HepG2 (cell line): ENCODE measurements around the gene ZNF831. TPM values are rescaled to one million over a fixed set of nuclear protein-coding genes. Genes with fewer than 3 reads are reported as not detected.

Source experiments
- ATAC-seq: fragments of 200-7000 bp; cut with Tn5 transposase; 3 replicates; pipeline ENCODE4 v1.9.1; 2020; ENCODE audit warnings: mild to moderate bottlenecking, moderate library complexity
- BruUV-seq: library from RNA; stranded (reverse); fragments of 400-500 nt; replicated peaks from 2 replicates; lab custom pipeline; 2021; lab: Mats Ljungman, UMichigan
- CTCF ChIA-PET: fragments of 300-600 bp; formaldehyde crosslinking; extraction: SDS; loops from one replicate; lab custom pipeline; 2021; ENCODE audit warnings: low total read pairs, inconsistent platforms, low intra/inter-chr PET ratio; lab: Yijun Ruan, JAX
- POLR2A ChIA-PET: fragments of 350-600 bp; sonication (Branson Sonifier 250); formaldehyde crosslinking; loops from one replicate; lab custom pipeline; 2020; ENCODE audit warnings: antibody characterized with exemption, inconsistent platforms; lab: Yijun Ruan, JAX
- DNase-seq: peaks from one replicate; pipeline ENCODE4 v3.0.0-alpha.2; 2015; ENCODE audit warnings: low spot score
- FAIRE-seq: peaks from 3 replicates; lab custom pipeline; 2011; peaks lifted over from hg19 to GRCh38; lab: Jason Lieb, UNC
- H2AFZ ChIP-seq: one replicate; pipeline ENCODE4 v1.6.1; 2011; ENCODE audit warnings: low read length, inconsistent platforms
- H3K27ac ChIP-seq: fragments of 300-600 bp; 3 replicates; pipeline ENCODE4 v1.8.0; 2011; ENCODE audit warnings: mixed run types, mild to moderate bottlenecking, mixed read lengths, low read length, inconsistent platforms; ENCODE audit not compliant: insufficient read depth; ENCODE audit errors: extremely low read length
- H3K27me3 ChIP-seq, 2 experiments: fragments of 200-600 bp in 1 of 2; 2 replicates in 1 of 2; 3 replicates in 1 of 2; pipeline versions ENCODE4 v1.6.0 to v1.8.0; 2011; ENCODE audit warnings: low read length in 2 of 2, mild to moderate bottlenecking in 2 of 2, moderate library complexity in 2 of 2, inconsistent platforms in 1 of 2; ENCODE audit not compliant: insufficient read depth in 2 of 2, control insufficient read depth in 1 of 2
- H3K36me3 ChIP-seq, 2 experiments: fragments of 200-600 bp in 1 of 2; replicated peaks in 1 of 2; 2 replicates in 1 of 2; 3 replicates in 1 of 2; pipeline versions ENCODE4 v1.5.1 to v1.8.0; 2011; ENCODE audit warnings: low read length in 2 of 2, inconsistent platforms in 1 of 2; ENCODE audit not compliant: insufficient read depth in 2 of 2, control insufficient read depth in 1 of 2
- H3K4me1 ChIP-seq: 2 replicates; pipeline ENCODE4 v1.5.1; 2012; ENCODE audit warnings: low read length, inconsistent platforms; ENCODE audit not compliant: insufficient read depth
- H3K4me2 ChIP-seq: 2 replicates; pipeline ENCODE4 v1.6.0; 2011; ENCODE audit warnings: low read depth, low read length, inconsistent platforms
- H3K4me3 ChIP-seq, 3 experiments: fragments of 200-600 bp in 1 of 3; sonication (generic), shearing (Covaris generic) in 1 of 3; replicated peaks in 1 of 3; 2 replicates each; pipeline ENCODE4 v1.5.1; 2011 to 2016; ENCODE audit warnings: low read length in 3 of 3, inconsistent platforms in 2 of 3, low read depth in 2 of 3, mild to moderate bottlenecking in 2 of 3, control low read depth in 1 of 3, mixed read lengths in 1 of 3; ENCODE audit not compliant: insufficient read depth in 1 of 3
- H3K79me2 ChIP-seq: one replicate; pipeline ENCODE4 v1.6.1; 2011; ENCODE audit warnings: low read length, inconsistent platforms; ENCODE audit not compliant: insufficient read depth
- H3K9ac ChIP-seq: 2 replicates; pipeline ENCODE4 v1.6.0; 2011; ENCODE audit warnings: mild to moderate bottlenecking, low read depth, low read length, inconsistent platforms; ENCODE audit not compliant: insufficient read depth
- H3K9me3 ChIP-seq: 2 replicates; pipeline ENCODE4 v1.5.1; 2012; ENCODE audit warnings: mild to moderate bottlenecking, low read length
- H4K20me1 ChIP-seq: 2 replicates; pipeline ENCODE4 v1.6.0; 2011; ENCODE audit warnings: inconsistent platforms, mild to moderate bottlenecking, low read length, moderate library complexity; ENCODE audit not compliant: insufficient read depth
- BHLHE40 ChIP-seq: IDR thresholded peaks from 2 replicates; pipeline ENCODE4 v1.6.1; 2011; ENCODE audit warnings: low read length, improper control_type of control experiment
- CSRNP1 ChIP-seq: sonication (generic); formaldehyde crosslinking; IDR thresholded peaks from 2 replicates; pipeline ENCODE4 v1.8.1; 2023; ENCODE audit warnings: mild to moderate bottlenecking, missing genetic modification reagents
- IRF1 ChIP-seq: sonication (generic); formaldehyde crosslinking; IDR thresholded peaks from 2 replicates; pipeline ENCODE4 v1.4.0; 2020; ENCODE audit warnings: low read depth, mild to moderate bottlenecking, missing genetic modification reagents
- SRSF4 ChIP-seq: fragments of 200-400 bp; formaldehyde crosslinking; IDR thresholded peaks from one replicate; pipeline ENCODE4 v1.6.1; 2018; ENCODE audit warnings: mild to moderate bottlenecking, low read depth, low read length, moderate library complexity; ENCODE audit not compliant: poor library complexity, severe bottlenecking
- THYN1 ChIP-seq: sonication (generic); formaldehyde crosslinking; IDR thresholded peaks from 2 replicates; pipeline ENCODE4 v1.8.1; 2023; ENCODE audit warnings: low read depth, mild to moderate bottlenecking, moderate library complexity, missing genetic modification reagents, borderline replicate concordance
- TMF1 ChIP-seq: sonication (generic); formaldehyde crosslinking; IDR thresholded peaks from 2 replicates; pipeline ENCODE4 v1.8.1; 2022; ENCODE audit warnings: low read depth, missing genetic modification reagents
- ZBTB8A ChIP-seq: sonication (generic); formaldehyde crosslinking; IDR thresholded peaks from 2 replicates; pipeline ENCODE4 v1.4.0; 2020; ENCODE audit warnings: mild to moderate bottlenecking, low read depth, missing genetic modification reagents, borderline replicate concordance
- ZMYM2 ChIP-seq: sonication (generic); formaldehyde crosslinking; IDR thresholded peaks from 2 replicates; pipeline ENCODE4 v1.8.0; 2022; ENCODE audit warnings: mild to moderate bottlenecking, missing genetic modification reagents
- ZNF326 ChIP-seq: sonication (generic); formaldehyde crosslinking; IDR thresholded peaks from 2 replicates; pipeline ENCODE4 v1.4.0; 2020; ENCODE audit warnings: missing genetic modification reagents, borderline replicate concordance
- WGBS: methylation state at CpG from one replicate; pipeline ENCODE4 v1.1.6; 2017; ENCODE audit warnings: low lambda C conversion rate; 5-methylcytosine and 5-hydroxymethylcytosine counted together
- in situ Hi-C: cut with HindIII; loops from 2 replicates; pipeline ENCODE4 v1.10.0; 2017; ENCODE audit warnings: low pct_unique_long_range_greater_than_20kb; ENCODE audit not compliant: extremely low pct_ligation_motif_present
- intact Hi-C: fragments of 100-400 bp; cut with micrococcal nuclease; formaldehyde crosslinking; loops from one replicate; pipeline ENCODE4 v1.10.0; 2022; ENCODE audit not compliant: unreplicated experiment
- polyA plus RNA-seq, 8 experiments: library from polyadenylated mRNA; depleted of rRNA in 3 of 8; stranded (reverse) in 7 of 8; unstranded in 1 of 8; fragments of >200 nt; fragmentation: Illumina TruSeq in 4 of 8; extraction: Trizol in 4 of 8; gene quantifications; 2 replicates each; pipeline versions ENCODE4 v1.2.1 to v1.2.3, GENCODE V29; 2011 to 2016; ENCODE audit warnings: low read depth in 4 of 8, missing spikeins in 1 of 8, mixed read lengths in 1 of 8; ENCODE audit not compliant: insufficient read depth in 1 of 8
- total RNA-seq, 5 experiments: library from RNA; depleted of rRNA; stranded (reverse); fragments of >200 nt; fragmentation: Illumina TruSeq; extraction: Trizol; gene quantifications; 2 replicates each; pipeline ENCODE4 v1.2.3, GENCODE V29; 2016; ENCODE audit warnings: low read depth in 1 of 5

The ZNF831 gene
- total and polyA plus RNA-seq, 2 of the 13 experiments (the other 11 are each of a cell fraction or from before 2014, with no cell fraction given): not detected

- TF ChIP-seq ZNF326 (CRISPR knock-in tag) (no peak), BHLHE40 (no peak), ZBTB8A (CRISPR knock-in tag) (no peak), IRF1 (no peak), SRSF4 (no peak), CSRNP1 (no peak)
Observed at GRCh38 chr20:59164686-59165391, 1.2 kb downstream of the ZNF831 start (continued).

GRCh38 chr20:59165396-59165795 is 1.8 kb downstream of the ZNF831 start:
- DNase-seq: no peak
- no peak for FAIRE-seq
- in situ Hi-C loops (no loop called here), intact Hi-C loops (no loop called here)
- H3K27me3 ChIP-seq: peaks cover 0 to 13% of the 10 kb centered on the region in 2 experiments; a peak in 3 of 5 replicates
- no TSS peak for BruUV-seq
- POLR2A ChIA-PET: no interaction called here
- no peak for ATAC-seq
- H3K9ac ChIP-seq: no peak overlapping the region
- 0% methylated on average over 1 of the region's 1 CpG for WGBS
- no peak overlapping the region for H3K4me2 ChIP-seq
- CTCF ChIA-PET: no interaction called here
- no peaks in the 10 kb centered on the region for H3K79me2 ChIP-seq
- H3K4me3 ChIP-seq: no peak overlapping the region
- H3K36me3 ChIP-seq: no peaks in the 10 kb centered on the region
- no peak overlapping the region for H2AFZ ChIP-seq
- no peaks in the 10 kb centered on the region for H3K4me1 ChIP-seq
- no peaks in the 10 kb centered on the region for H3K9me3 ChIP-seq
- no peaks in the 10 kb centered on the region for H4K20me1 ChIP-seq
- H3K27ac ChIP-seq: no peak overlapping the region
- TF ChIP-seq ZMYM2 (CRISPR knock-in tag) (no peak), TMF1 (CRISPR knock-in tag) (no peak), THYN1 (CRISPR knock-in tag) (no peak)
